ENCODE measurements around the gene CST4. TPM values are rescaled to one million over a fixed set of nuclear protein-coding genes. Genes with fewer than 3 reads are reported as not detected.

CST4 gene
- total RNA-seq, 4 donors from 2014 or later, result 0.89 to 13.8 (median 3.0) TPM; not detected in 1

DNA sequence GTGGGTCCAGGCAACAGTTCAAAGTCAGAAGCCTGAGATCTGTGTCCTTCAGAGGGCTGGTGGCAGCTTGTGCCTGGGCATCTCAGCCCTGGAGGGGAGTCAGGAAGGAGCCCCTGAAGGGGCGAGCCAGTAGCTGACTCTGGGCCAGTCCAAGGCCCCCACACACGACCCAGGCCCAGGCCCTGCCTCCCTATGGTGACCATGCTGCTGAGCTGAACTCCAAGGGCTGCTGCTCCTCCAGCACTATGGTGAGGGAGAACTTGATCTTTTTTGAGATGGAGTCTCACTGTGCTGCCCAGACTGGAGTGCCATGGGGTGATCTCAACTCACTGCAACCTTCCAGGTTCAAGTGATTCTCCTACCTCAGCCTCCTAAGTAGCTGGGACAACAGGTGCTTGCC lies 35.9 kb downstream of the CST4 start:
- no peak for TF ChIP-seq CTCF (IDR thresholded peaks at IDR 0.05)
- no peak for TF ChIP-seq POLR2A (IDR thresholded peaks at IDR 0.05)
- intact Hi-C loops (cut with DNase I), result no loop called here
- Histone ChIP-seq H3K27me3 (no peaks in the 10 kb centered on the region), H3K4me3 (replicated peaks in 1 of 3) (no peak overlapping the region), H3K27ac (no peak overlapping the region), H3K9me3 (no peaks in the 10 kb centered on the region), H3K4me1 (peaks cover 0 to 9% of the 10 kb centered on the region in 2 donors), H3K36me3 (no peaks in the 10 kb centered on the region)
- DNase-seq, result no peak
- WGBS, 2 donors, result 60 to 75% methylated on average over 1 to 2 of the region's 2 CpGs

DNA sequence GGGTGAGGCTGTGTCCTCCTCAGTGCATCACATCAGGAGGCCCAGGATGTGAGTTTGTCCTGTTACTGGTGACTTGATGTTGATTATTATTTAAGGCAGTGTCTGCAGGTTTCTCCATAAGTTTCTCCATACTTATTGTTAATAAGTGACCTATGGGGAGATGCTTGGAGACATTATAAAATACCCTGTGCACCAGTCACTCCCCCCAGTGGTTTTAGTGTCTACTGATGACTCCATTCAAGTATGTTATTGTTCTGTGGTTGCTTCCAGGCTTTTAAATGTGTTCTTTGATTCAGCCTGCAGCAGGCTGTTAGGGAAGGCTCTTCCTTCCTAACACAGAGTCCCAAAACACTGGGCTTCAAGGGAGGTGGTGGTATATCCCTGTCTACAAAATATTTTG lies 36.5 kb downstream of the CST4 start:
- no peak for DNase-seq
- H3K27ac ChIP-seq, result no peak overlapping the region
- H3K4me3 ChIP-seq (replicated peaks in 1 of 3), result no peak overlapping the region
- no peaks in the 10 kb centered on the region for H3K27me3 ChIP-seq
- H3K36me3 ChIP-seq, result no peaks in the 10 kb centered on the region
- TF ChIP-seq POLR2A (IDR thresholded peaks at IDR 0.05) (no peak), CTCF (IDR thresholded peaks at IDR 0.05) (no peak)
- peaks cover 0 to 9% of the 10 kb centered on the region in 2 donors for H3K4me1 ChIP-seq
- intact Hi-C loops (cut with DNase I), result no loop called here
- no peaks in the 10 kb centered on the region for H3K9me3 ChIP-seq

- 91 to 94% methylated on average over 2 of the region's 2 CpGs for WGBS, 2 donors
- H3K27ac ChIP-seq, result no peak overlapping the region
- intact Hi-C loops (cut with DNase I), result no loop called here
These were observed 37.7 kb downstream of the CST4 start for GRCh38 chr20:23651117-23651516.

DNA sequence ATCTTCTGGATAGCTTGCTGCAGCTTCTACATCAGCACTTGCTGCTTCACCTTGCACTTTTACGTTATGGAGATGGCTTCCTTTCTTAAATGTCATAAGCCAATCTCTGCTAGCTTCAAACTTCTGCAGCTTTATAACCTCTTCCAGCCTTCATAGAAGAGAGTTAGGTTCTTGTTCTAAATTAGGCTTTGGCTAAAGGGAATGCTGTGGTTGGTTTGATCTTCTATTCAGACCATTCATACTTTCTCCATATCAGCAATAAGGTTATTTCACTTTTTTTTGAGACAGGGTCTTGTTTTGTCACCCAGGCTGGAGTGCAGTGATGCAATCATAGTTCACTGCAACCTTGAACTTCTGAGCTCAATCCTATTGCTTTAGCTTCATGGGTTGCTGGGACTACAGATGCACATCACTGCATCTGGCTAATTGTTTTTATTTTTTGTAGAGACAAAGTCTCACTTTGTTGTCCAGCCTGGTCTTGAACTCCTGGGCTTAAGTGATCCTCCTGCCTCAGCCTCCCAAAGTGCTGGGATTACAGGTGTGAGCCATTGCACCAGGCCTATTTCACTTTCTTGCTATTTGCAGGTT lies 38.9 kb downstream of the CST4 start:
- intact Hi-C loops (cut with DNase I), result no loop called here
- Histone ChIP-seq H3K36me3 (no peaks in the 10 kb centered on the region), H3K27ac (no peak overlapping the region), H3K27me3 (no peaks in the 10 kb centered on the region), H3K4me1 (no peaks in the 10 kb centered on the region), H3K4me3 (replicated peaks in 1 of 3) (no peak overlapping the region), H3K9me3 (no peaks in the 10 kb centered on the region)
- DNase-seq, result no peak
- 93 to 94% methylated on average over 1 of the region's 1 CpG for WGBS, 2 donors
- TF ChIP-seq CTCF (IDR thresholded peaks at IDR 0.05) (no peak), POLR2A (IDR thresholded peaks at IDR 0.05) (no peak)

More at GRCh38 chr20:23651117-23651516, 37.7 kb downstream of the CST4 start:
- Histone ChIP-seq H3K9me3 (no peaks in the 10 kb centered on the region), H3K36me3 (no peaks in the 10 kb centered on the region), H3K27me3 (no peaks in the 10 kb centered on the region), H3K4me3 (replicated peaks in 1 of 3) (no peak overlapping the region), H3K4me1 (peaks cover 0 to 7% of the 10 kb centered on the region in 2 donors)
- TF ChIP-seq POLR2A (IDR thresholded peaks at IDR 0.05), result no peak
- no peak for TF ChIP-seq CTCF (IDR thresholded peaks at IDR 0.05)
- DNase-seq, result no peak

DNA sequence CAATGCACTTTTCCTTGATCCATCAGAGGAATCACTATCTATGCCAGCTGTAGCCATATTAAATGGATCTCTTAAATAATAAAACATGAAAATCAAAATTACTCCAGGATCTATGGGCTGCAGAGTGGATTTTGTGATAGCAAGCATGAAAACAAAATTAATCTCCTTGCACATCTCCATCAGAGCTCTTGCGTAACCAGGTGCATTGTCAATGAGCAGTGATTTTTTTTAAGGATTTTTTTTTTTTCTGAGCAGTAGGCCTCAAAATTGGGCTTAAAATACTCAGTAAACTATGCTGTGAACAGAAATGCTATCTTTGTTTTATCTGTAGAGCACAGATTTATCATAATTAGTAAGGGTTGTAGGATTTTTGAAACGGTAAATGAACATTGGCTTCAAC lies 39.6 kb downstream of the CST4 start:
- Histone ChIP-seq H3K9me3 (no peaks in the 10 kb centered on the region), H3K36me3 (no peaks in the 10 kb centered on the region), H3K27ac (no peak overlapping the region), H3K4me3 (replicated peaks in 1 of 3) (no peak overlapping the region), H3K27me3 (no peaks in the 10 kb centered on the region), H3K4me1 (no peaks in the 10 kb centered on the region)
- intact Hi-C loops (cut with DNase I), result no loop called here
- WGBS, 2 donors, result 90 to 93% methylated on average over 2 of the region's 2 CpGs
- no peak for DNase-seq
- TF ChIP-seq CTCF (IDR thresholded peaks at IDR 0.05) (no peak), POLR2A (IDR thresholded peaks at IDR 0.05) (no peak)
